Mesenteric fat pad (tissue), 1 donor: ENCODE measurements around the gene FAM118B. TPM values are rescaled to one million over a fixed set of nuclear protein-coding genes. Genes with fewer than 3 reads are reported as not detected.

ENCODE experiments used
- DNase-seq: peaks from one replicate; pipeline ENCODE4 v3.0.0-alpha.2; 2020; ENCODE audit warnings: low spot score
- total RNA-seq: library from RNA; stranded (reverse); fragmentation: NEBNext Ultra II Directional; extraction: Animal tissue kit (Norgen Biotek cat#: 25700); gene quantifications from one replicate; pipeline ENCODE4 v1.2.1, GENCODE V29; 2021
- donor health status: DM: yes; HTN: yes; CAD: no.

The FAM118B gene
- total RNA-seq, 1 donor from 2014 or later, result 18.7 TPM

GRCh38 chr11:126268361-126268707, 56.8 kb downstream of the FAM118B start:
- DNase-seq, result no peak

GRCh38 chr11:126268708-126269579, 57.4 kb downstream of the FAM118B start, which contains the start of the genes FOXRED1 and SRPRA:
Gene FOXRED1, plus strand, starts transcription at chr11:126269154. Its CDS starts 53 bp downstream, at chr11:126269207.
Gene SRPRA, minus strand, starts transcription at chr11:126268895. Its CDS starts 91 bp downstream, at chr11:126268804.
- peak; percentile 100 for DNase-seq

GRCh38 chr11:126277322-126277721, 65.7 kb downstream of the FAM118B start:
- peak; percentile 87 for DNase-seq

GRCh38 chr11:126277780-126278179, 66.2 kb downstream of the FAM118B start:
- peak; percentile 84 for DNase-seq

- peak; percentile 45 for DNase-seq
Observed at GRCh38 chr11:126279191-126279590, 67.6 kb downstream of the FAM118B start.

GRCh38 chr11:126280595-126280994, 69.0 kb downstream of the FAM118B start:
- DNase-seq, result peak; percentile 49

GRCh38 chr11:126281245-126281644, 69.7 kb downstream of the FAM118B start:
- DNase-seq, result peak; percentile 51

GRCh38 chr11:126281666-126282175, 70.1 kb downstream of the FAM118B start:
- DNase-seq, result peak; percentile 65

- DNase-seq, result no peak
Observed at GRCh38 chr11:126282361-126282735, 70.8 kb downstream of the FAM118B start.

- DNase-seq, result no peak
Observed at GRCh38 chr11:126282736-126283591, 71.4 kb downstream of the FAM118B start, which contains the start of gene TIRAP. Gene TIRAP, plus strand, starts transcription at chr11:126283093. Its CDS starts 7,802 bp downstream, at chr11:126290895.

GRCh38 chr11:126284829-126285228, 73.2 kb downstream of the FAM118B start:
- DNase-seq, result no peak

- no peak for DNase-seq
Observed at GRCh38 chr11:126288237-126288636, 76.7 kb downstream of the FAM118B start.

GRCh38 chr11:126290887-126291286, 79.3 kb downstream of the FAM118B start:
- DNase-seq, result no peak

GRCh38 chr11:126293726-126294125, 82.1 kb downstream of the FAM118B start:
- no peak for DNase-seq

GRCh38 chr11:126297004-126297403, 85.4 kb downstream of the FAM118B start:
- DNase-seq, result no peak

- DNase-seq, result peak; percentile 97
Observed at GRCh38 chr11:126303623-126304456, 92.3 kb downstream of the FAM118B start, which contains the start of gene DCPS. Gene DCPS, plus strand, starts transcription at chr11:126304060. Its CDS starts 21 bp downstream, at chr11:126304081.

GRCh38 chr11:126304457-126305075, 93.0 kb downstream of the FAM118B start:
- DNase-seq, result no peak

GRCh38 chr11:126305699-126306098, 94.1 kb downstream of the FAM118B start:
- no peak for DNase-seq

GRCh38 chr11:126307706-126308105, 96.1 kb downstream of the FAM118B start:
- no peak for DNase-seq

- no peak for DNase-seq
Observed at GRCh38 chr11:126308271-126308671, 96.7 kb downstream of the FAM118B start.
